Kidney glomerular epithelial cell (primary cell): ENCODE results near the gene VWA8.

Experiments used
- DNase-seq: peaks from one replicate; lab custom pipeline; 2025; lab: John Stamatoyannopoulos, UW

Gene VWA8

GRCh38 chr13:41802684-41803444, 158.0 kb downstream of the VWA8 start:
- DNase-seq = peak; percentile 13

- no peak for DNase-seq
These were observed 158.7 kb downstream of the VWA8 start for GRCh38 chr13:41802043-41802683.

GRCh38 chr13:41791056-41791455, 169.9 kb downstream of the VWA8 start:
- no peak for DNase-seq

GRCh38 chr13:41788552-41788951, 172.4 kb downstream of the VWA8 start:
- no peak for DNase-seq

- DNase-seq = no peak
These were observed 175.3 kb downstream of the VWA8 start for GRCh38 chr13:41785402-41786172.

- no peak for DNase-seq
These were observed 178.8 kb downstream of the VWA8 start for GRCh38 chr13:41782086-41782485.

GRCh38 chr13:41780715-41781706, 179.9 kb downstream of the VWA8 start:
- DNase-seq = peak; percentile 66

- DNase-seq = no peak
These were observed 185.7 kb downstream of the VWA8 start for GRCh38 chr13:41775251-41775650.

GRCh38 chr13:41774605-41775218, 186.2 kb downstream of the VWA8 start:
- DNase-seq = no peak

GRCh38 chr13:41767801-41768200, 193.1 kb downstream of the VWA8 start:
- peak; percentile 6 for DNase-seq

- DNase-seq = no peak
These were observed 194.5 kb downstream of the VWA8 start for GRCh38 chr13:41766439-41766838.

- no peak for DNase-seq
These were observed 195.1 kb downstream of the VWA8 start for GRCh38 chr13:41765813-41766212.

GRCh38 chr13:41765020-41765419, 195.9 kb downstream of the VWA8 start:
- DNase-seq = no peak

- DNase-seq = no peak
These were observed 196.4 kb downstream of the VWA8 start for GRCh38 chr13:41764558-41764957.

- DNase-seq = no peak
These were observed 197.1 kb downstream of the VWA8 start for GRCh38 chr13:41763782-41764181.

- no peak for DNase-seq
These were observed 198.1 kb downstream of the VWA8 start for GRCh38 chr13:41762796-41763195.

- no peak for DNase-seq
These were observed 204.6 kb downstream of the VWA8 start for GRCh38 chr13:41756198-41756880.

- no peak for DNase-seq
These were observed 209.0 kb downstream of the VWA8 start for GRCh38 chr13:41751734-41752445.

- DNase-seq = no peak
These were observed 209.6 kb downstream of the VWA8 start for GRCh38 chr13:41751277-41751676.

- DNase-seq = peak; percentile 2
These were observed 214.7 kb downstream of the VWA8 start for GRCh38 chr13:41746259-41746658.
